ENCODE data around the gene CFAP74.

CFAP74 gene

DNA sequence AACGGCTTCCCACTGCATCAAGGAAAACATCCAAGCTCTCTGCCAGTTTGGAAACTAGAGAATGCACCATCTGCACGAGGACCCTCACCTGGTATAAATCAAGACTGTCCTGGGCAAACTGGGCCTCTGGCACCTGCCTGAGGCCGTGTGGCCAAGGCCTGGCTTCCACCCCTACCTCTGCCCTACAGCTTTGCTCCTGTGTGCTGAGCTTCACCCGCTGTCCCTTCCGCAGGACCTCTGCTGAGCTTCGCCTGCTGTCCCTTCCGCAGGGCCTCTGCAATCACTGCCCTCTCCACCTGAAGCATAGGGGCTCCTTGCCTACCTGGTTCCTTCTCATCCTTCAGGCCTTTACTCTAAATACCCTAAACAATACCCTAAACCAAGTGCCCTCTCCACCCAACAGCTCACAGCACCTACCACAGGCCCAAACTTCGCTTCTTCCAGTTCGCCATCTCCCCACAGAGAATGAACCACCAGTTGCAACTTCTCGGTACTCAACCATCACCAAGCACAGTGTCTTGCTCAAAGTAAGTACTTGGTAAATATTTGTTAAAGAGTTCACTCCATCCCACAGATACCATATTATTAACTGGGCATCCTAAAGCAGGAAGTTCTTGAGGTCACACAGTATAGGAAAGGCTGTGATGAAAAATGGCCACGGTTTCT is 131.1 kb downstream of the CFAP74 start:
- no peak overlapping the region for H3K4me3 ChIP-seq (ENCODE audit: insufficient read depth, low read depth, low read length)
- no peaks in the 10 kb centered on the region for H3K9me3 ChIP-seq (ENCODE audit: control insufficient read depth, low read length)
- no peak overlapping the region for H3K27ac ChIP-seq (ENCODE audit: insufficient read depth, low read depth, low read length, poor library complexity, severe bottlenecking)
- 95% methylated on average over 10 of the region's 11 CpGs for WGBS, 2 experiments
- H3K4me1 ChIP-seq (ENCODE audit: control insufficient read depth, insufficient read depth, low read length) = no peaks in the 10 kb centered on the region
- no peaks in the 10 kb centered on the region for H3K27me3 ChIP-seq (ENCODE audit: control insufficient read depth, insufficient read depth, low read length, poor library complexity, severe bottlenecking)
- H3K36me3 ChIP-seq (ENCODE audit: control insufficient read depth, insufficient read depth, low read length) = peaks cover 26% of the 10 kb centered on the region

Data from ectodermal cell (in vitro differentiated cells).